IMR-90 (cell line): ENCODE measurements around the gene KAZN. TPM values are rescaled to one million over a fixed set of nuclear protein-coding genes. Genes with fewer than 3 reads are reported as not detected.

ENCODE experiments used
- ATAC-seq: fragments of 200-7000 bp; cut with Tn5 transposase; 2 replicates; pipeline ENCODE4 v1.9.1; 2020; ENCODE audit warnings: low read depth, mild to moderate bottlenecking, moderate library complexity
- BruUV-seq: library from RNA; stranded (reverse); fragments of 400-500 nt; replicated peaks from 2 replicates; lab custom pipeline; 2021; lab: Mats Ljungman, UMichigan
- CTCF ChIA-PET: fragments of 300-600 bp; formaldehyde crosslinking; extraction: SDS; loops from one replicate; lab custom pipeline; 2021; ENCODE audit warnings: antibody characterized with exemption; lab: Yijun Ruan, JAX
- POLR2A ChIA-PET: fragments of 300-600 bp; sonication (Branson Sonifier 250); formaldehyde crosslinking; loops from one replicate; lab custom pipeline; 2022; ENCODE audit warnings: antibody characterized with exemption; ENCODE audit not compliant: unreplicated experiment; lab: Charles Lee
- DNase-seq: peaks from one replicate; pipeline ENCODE4 v3.0.0; 2013
- H2AFZ ChIP-seq: replicated peaks from 2 replicates; pipeline ENCODE3; 2013; ENCODE audit warnings: low read length, mild to moderate bottlenecking; ENCODE audit not compliant: poor library complexity
- H2AK5ac ChIP-seq: 2 replicates; pipeline ENCODE4 v1.6.1; 2013; ENCODE audit warnings: low read depth, low read length, inconsistent platforms
- H2AK9ac ChIP-seq: replicated peaks from 2 replicates; pipeline ENCODE3; 2013; ENCODE audit warnings: mild to moderate bottlenecking, low read depth, low read length, moderate library complexity; ENCODE audit not compliant: poor library complexity
- H2BK120ac ChIP-seq: 2 replicates; pipeline ENCODE4 v1.6.1; 2013; ENCODE audit warnings: low read depth, low read length, inconsistent platforms
- H2BK15ac ChIP-seq: 3 replicates; pipeline ENCODE4 v1.6.1; 2013; ENCODE audit warnings: low read depth, low read length, inconsistent platforms
- H2BK20ac ChIP-seq: 2 replicates; pipeline ENCODE4 v1.6.1; 2013; ENCODE audit warnings: low read depth, mild to moderate bottlenecking, inconsistent platforms, low read length, moderate library complexity
- H2BK5ac ChIP-seq: 2 replicates; pipeline ENCODE4 v1.6.1; 2013; ENCODE audit warnings: mild to moderate bottlenecking, low read depth, low read length, inconsistent platforms; ENCODE audit not compliant: poor library complexity, severe bottlenecking
- H3K14ac ChIP-seq: replicated peaks from 2 replicates; pipeline ENCODE4 v1.6.1; 2013; ENCODE audit warnings: low read depth, low read length, inconsistent platforms
- H3K18ac ChIP-seq: 2 replicates; pipeline ENCODE4 v1.6.1; 2013; ENCODE audit warnings: low read depth, low read length, control low read depth
- H3K23ac ChIP-seq: 2 replicates; pipeline ENCODE4 v1.6.1; 2013; ENCODE audit warnings: low read depth, low read length, inconsistent platforms
- H3K27ac ChIP-seq: 2 replicates; pipeline ENCODE4 v1.5.1; 2013; ENCODE audit warnings: mild to moderate bottlenecking, control low read depth, low read length; ENCODE audit not compliant: insufficient read depth
- H3K27me3 ChIP-seq: 2 replicates; pipeline ENCODE4 v1.6.1; 2013; ENCODE audit warnings: low read length; ENCODE audit not compliant: control insufficient read depth, insufficient read depth
- H3K36me3 ChIP-seq: 2 replicates; pipeline ENCODE4 v1.6.1; 2013; ENCODE audit warnings: low read length, mixed read lengths; ENCODE audit not compliant: control insufficient read depth, insufficient read depth
- H3K4ac ChIP-seq: 2 replicates; pipeline ENCODE4 v1.6.1; 2013; ENCODE audit warnings: low read depth, low read length, inconsistent platforms
- H3K4me1 ChIP-seq: 2 replicates; pipeline ENCODE4 v1.6.1; 2013; ENCODE audit warnings: low read length, mixed read lengths; ENCODE audit not compliant: control insufficient read depth, insufficient read depth
- H3K4me2 ChIP-seq: 2 replicates; pipeline ENCODE4 v1.6.1; 2013; ENCODE audit warnings: low read depth, mild to moderate bottlenecking, control low read depth, low read length, moderate library complexity
- H3K4me3 ChIP-seq: 2 replicates; pipeline ENCODE4 v1.5.1; 2013; ENCODE audit warnings: low read depth, mild to moderate bottlenecking, control low read depth, low read length, moderate library complexity; ENCODE audit not compliant: insufficient read depth
- H3K56ac ChIP-seq: 2 replicates; pipeline ENCODE4 v1.6.1; 2013; ENCODE audit warnings: low read length, inconsistent platforms; ENCODE audit not compliant: insufficient read depth; ENCODE audit errors: extremely low read depth
- H3K79me1 ChIP-seq, 2 experiments: 2 replicates each; pipeline ENCODE4 v1.6.1; 2013; ENCODE audit warnings: low read length in 2 of 2, inconsistent platforms in 1 of 2, low read depth in 1 of 2
- H3K9ac ChIP-seq: 2 replicates; pipeline ENCODE4 v1.6.1; 2013; ENCODE audit warnings: low read depth, low read length, control low read depth
- H3K9me1 ChIP-seq: 2 replicates; pipeline ENCODE4 v1.6.1; 2013; ENCODE audit warnings: low read length, inconsistent platforms; ENCODE audit not compliant: insufficient read depth
- H3K9me3 ChIP-seq: 2 replicates; pipeline ENCODE4 v1.6.1; 2013; ENCODE audit warnings: low read length; ENCODE audit not compliant: control insufficient read depth, insufficient read depth
- H4K20me1 ChIP-seq: 2 replicates; pipeline ENCODE4 v1.6.1; 2013; ENCODE audit warnings: low read length, inconsistent platforms; ENCODE audit not compliant: insufficient read depth
- H4K5ac ChIP-seq: 2 replicates; pipeline ENCODE4 v1.6.1; 2013; ENCODE audit warnings: mild to moderate bottlenecking, low read depth, low read length, control low read depth
- H4K8ac ChIP-seq, 2 experiments: 2 replicates each; pipeline ENCODE4 v1.6.1; 2013; ENCODE audit warnings: low read depth in 2 of 2, low read length in 2 of 2, control low read depth in 1 of 2, inconsistent platforms in 1 of 2
- H4K91ac ChIP-seq: 2 replicates; pipeline ENCODE4 v1.6.1; 2013; ENCODE audit warnings: low read depth, low read length, inconsistent platforms; ENCODE audit not compliant: insufficient read depth
- BHLHE40 ChIP-seq: fragments of 150-350 bp; IDR thresholded peaks from 2 replicates; pipeline ENCODE4 v1.6.1; 2016; ENCODE audit warnings: mild to moderate bottlenecking, low read depth, low read length
- CEBPB ChIP-seq: IDR thresholded peaks from 2 replicates; pipeline ENCODE4 v1.6.1; 2012; ENCODE audit warnings: low read depth, low read length, improper control_type of control experiment
- CHD1 ChIP-seq: IDR thresholded peaks from 2 replicates; pipeline ENCODE4 v1.6.1; 2012; ENCODE audit warnings: low read depth, low read length, improper control_type of control experiment
- CTCF ChIP-seq: conservative IDR thresholded peaks from 2 replicates; pipeline ENCODE4 v1.5.1; 2012; ENCODE audit warnings: mild to moderate bottlenecking, low read depth, low read length, improper control_type of control experiment
- ELK1 ChIP-seq: fragments of 150-350 bp; IDR thresholded peaks from 2 replicates; pipeline ENCODE4 v1.6.1; 2016; ENCODE audit warnings: low read depth, mild to moderate bottlenecking, low read length, moderate library complexity, borderline replicate concordance
- FOS ChIP-seq: fragments of 150-350 bp; IDR thresholded peaks from 2 replicates; pipeline ENCODE4 v1.6.1; 2016; ENCODE audit warnings: low read depth, low read length
- MAFK ChIP-seq: IDR thresholded peaks from 2 replicates; pipeline ENCODE4 v1.6.1; 2012; ENCODE audit warnings: low read depth, low read length, improper control_type of control experiment
- MAZ ChIP-seq: IDR thresholded peaks from 2 replicates; pipeline ENCODE4 v1.6.1; 2012; ENCODE audit warnings: low read depth, mild to moderate bottlenecking, low read length, improper control_type of control experiment, moderate library complexity, borderline replicate concordance
- MXI1 ChIP-seq: IDR thresholded peaks from 2 replicates; pipeline ENCODE4 v1.6.1; 2012; ENCODE audit warnings: low read depth, mild to moderate bottlenecking, low read length, moderate library complexity, borderline replicate concordance
- NFE2L2 ChIP-seq: fragments of 150-350 bp; IDR thresholded peaks from 2 replicates; pipeline ENCODE4 v1.6.1; 2016; ENCODE audit warnings: low read depth, mild to moderate bottlenecking, low read length
- POLR2A ChIP-seq: IDR thresholded peaks from 2 replicates; pipeline ENCODE4 v1.6.1; 2012; ENCODE audit warnings: mild to moderate bottlenecking, low read depth, low read length
- RAD21 ChIP-seq: IDR thresholded peaks from 2 replicates; pipeline ENCODE4 v1.6.1; 2012; ENCODE audit warnings: low read length, improper control_type of control experiment
- RCOR1 ChIP-seq: IDR thresholded peaks from 2 replicates; pipeline ENCODE4 v1.6.1; 2012; ENCODE audit warnings: mild to moderate bottlenecking, low read length, improper control_type of control experiment; ENCODE audit not compliant: insufficient replicate concordance
- RFX5 ChIP-seq: IDR thresholded peaks from 2 replicates; pipeline ENCODE4 v1.8.0; 2012; ENCODE audit warnings: low read depth, mild to moderate bottlenecking, low read length, moderate library complexity
- SMC3 ChIP-seq: fragments of 150-350 bp; IDR thresholded peaks from 2 replicates; pipeline ENCODE4 v1.6.1; 2016; ENCODE audit warnings: low read depth, mild to moderate bottlenecking, antibody characterized with exemption, low read length, moderate library complexity
- USF2 ChIP-seq: fragments of 150-350 bp; IDR thresholded peaks from 2 replicates; pipeline ENCODE4 v1.6.1; 2017; ENCODE audit warnings: mild to moderate bottlenecking, antibody characterized with exemption, low read length, low read depth
- WGBS, 2 experiments: methylation state at CpG; one replicate each; pipeline versions ENCODE4 v1.1.5 to v1.1.7; 2013; ENCODE audit warnings: missing lambda C conversion rate in 2 of 2; ENCODE audit not compliant: insufficient read length in 1 of 2; ENCODE audit errors: extremely low coverage in 2 of 2; 5-methylcytosine and 5-hydroxymethylcytosine counted together
- dilution Hi-C: fragments of 300-500 bp; cut with HindIII; formaldehyde crosslinking; loops from one replicate; pipeline ENCODE4 v1.14.3; 2018; ENCODE audit warnings: low sequenced_read_pairs; ENCODE audit not compliant: unreplicated experiment
- in situ Hi-C: fragments of 300-500 bp; cut with MboI; formaldehyde crosslinking; loops from 3 replicates; pipeline ENCODE4 v1.14.3; 2019; ENCODE audit warnings: low sequenced_read_pairs, inconsistent platforms, mixed read lengths
- intact Hi-C: fragments of 100-400 bp; cut with micrococcal nuclease; formaldehyde crosslinking; loops from 2 replicates; pipeline ENCODE4 v1.10.0; 2022
- polyA plus RNA-seq, 3 experiments: library from polyadenylated mRNA; depleted of rRNA; stranded (reverse); fragments of >200 nt; gene quantifications; 2 replicates each; pipeline ENCODE4 v1.2.3, GENCODE V29; 2012; ENCODE audit warnings: low replicate concordance in 1 of 3
- total RNA-seq: library from RNA; depleted of rRNA; stranded (reverse); fragments of >200 nt; gene quantifications from 2 replicates; pipeline ENCODE4 v1.2.3, GENCODE V29; 2012

KAZN gene
- total and polyA plus RNA-seq, 2 of the 4 experiments (the other 2 are of a cell fraction): 5.2 to 10.5 TPM

- CTCF ChIA-PET: no interaction called here
Observed at GRCh38 chr1:14941864-14942263, 343.4 kb downstream of the KAZN start.

More at GRCh38 chr1:14941864-14942263, 343.4 kb downstream of the KAZN start:
- Histone ChIP-seq H3K9ac (no peak overlapping the region), H4K20me1 (no peaks in the 10 kb centered on the region), H2AFZ (no peak overlapping the region), H4K8ac (no peak overlapping the region; a peak in 1 of 4 replicates), H4K5ac (peak overlapping the region; percentile 18; the same call in 1 of the 2 replicates), H2BK120ac (peak overlapping the region; percentile 93), H2AK9ac (peak overlapping the region; percentile 59), H3K56ac (no peak overlapping the region), H3K4ac (peak overlapping the region; percentile 91), H2BK20ac (peak overlapping the region; percentile 52; the same call in 1 of the 2 replicates), H3K79me1 (peaks cover 20 to 63% of the 10 kb centered on the region in 2 experiments), H3K14ac (peak overlapping the region; percentile 73; the same call in 1 of the 2 replicates), H3K4me2 (no peak overlapping the region), H3K4me3 (no peak overlapping the region), H2BK15ac (peak overlapping the region; percentile 92; the same call in 2 of the 3 replicates), H3K18ac (peak overlapping the region; percentile 33), H4K91ac (peak overlapping the region; percentile 51), H2BK5ac (no peak overlapping the region), H3K27me3 (no peaks in the 10 kb centered on the region), H3K36me3 (no peaks in the 10 kb centered on the region), H3K4me1 (peaks cover 44% of the 10 kb centered on the region), H3K9me1 (peaks cover 35% of the 10 kb centered on the region), H3K23ac (no peak overlapping the region), H3K27ac (no peak overlapping the region), H2AK5ac (peak overlapping the region; percentile 94), H3K9me3 (no peaks in the 10 kb centered on the region)
- no peak for DNase-seq
- dilution Hi-C loops: no loop called here
- intact Hi-C loops: loop anchor here (2.0 to 10.0 kb wide), 2 partner anchors 15 to 233 kb away; no protein-coding TSS in a partner anchor
- BruUV-seq: no TSS peak
- no peak for ATAC-seq
- in situ Hi-C loops: loop anchor here (25.0 kb wide), 1 partner anchor 1180 kb away; no protein-coding TSS in a partner anchor
- 74% methylated on average over 5 of the region's 9 CpGs; no CpG with 5 or more reads in 1 of the 2 experiments for WGBS, 2 experiments
- POLR2A ChIA-PET: no interaction called here
- TF ChIP-seq SMC3: no peak
- TF ChIP-seq RFX5: no peak
- no peak for TF ChIP-seq FOS
- TF ChIP-seq RAD21: no peak
- no peak for TF ChIP-seq CTCF
- no peak for TF ChIP-seq ELK1
- TF ChIP-seq USF2: no peak
- TF ChIP-seq MXI1: no peak
- no peak for TF ChIP-seq POLR2A
- TF ChIP-seq MAFK: no peak
- TF ChIP-seq MAZ: no peak
- TF ChIP-seq CEBPB: no peak
- no peak for TF ChIP-seq CHD1
- no peak for TF ChIP-seq RCOR1
- no peak for TF ChIP-seq BHLHE40
- no peak for TF ChIP-seq NFE2L2
